GM23248 (cell line): ENCODE measurements around the gene SELP.

Experiments
- EZH2 ChIP-seq: fragments of 200-600 bp; sonication (generic); IDR thresholded peaks from 2 replicates; pipeline ENCODE4 v1.6.1; 2018; ENCODE audit warnings: antibody characterized with exemption, mild to moderate bottlenecking; ENCODE audit not compliant: insufficient read depth, poor library complexity, severe bottlenecking
- EZH2phosphoT487 ChIP-seq: fragments of 200-600 bp; sonication (generic); IDR thresholded peaks from 2 replicates; pipeline ENCODE4 v1.6.1; 2018; ENCODE audit warnings: antibody characterized with exemption, moderate library complexity, mild to moderate bottlenecking, low read depth; ENCODE audit not compliant: insufficient read depth

DNA sequence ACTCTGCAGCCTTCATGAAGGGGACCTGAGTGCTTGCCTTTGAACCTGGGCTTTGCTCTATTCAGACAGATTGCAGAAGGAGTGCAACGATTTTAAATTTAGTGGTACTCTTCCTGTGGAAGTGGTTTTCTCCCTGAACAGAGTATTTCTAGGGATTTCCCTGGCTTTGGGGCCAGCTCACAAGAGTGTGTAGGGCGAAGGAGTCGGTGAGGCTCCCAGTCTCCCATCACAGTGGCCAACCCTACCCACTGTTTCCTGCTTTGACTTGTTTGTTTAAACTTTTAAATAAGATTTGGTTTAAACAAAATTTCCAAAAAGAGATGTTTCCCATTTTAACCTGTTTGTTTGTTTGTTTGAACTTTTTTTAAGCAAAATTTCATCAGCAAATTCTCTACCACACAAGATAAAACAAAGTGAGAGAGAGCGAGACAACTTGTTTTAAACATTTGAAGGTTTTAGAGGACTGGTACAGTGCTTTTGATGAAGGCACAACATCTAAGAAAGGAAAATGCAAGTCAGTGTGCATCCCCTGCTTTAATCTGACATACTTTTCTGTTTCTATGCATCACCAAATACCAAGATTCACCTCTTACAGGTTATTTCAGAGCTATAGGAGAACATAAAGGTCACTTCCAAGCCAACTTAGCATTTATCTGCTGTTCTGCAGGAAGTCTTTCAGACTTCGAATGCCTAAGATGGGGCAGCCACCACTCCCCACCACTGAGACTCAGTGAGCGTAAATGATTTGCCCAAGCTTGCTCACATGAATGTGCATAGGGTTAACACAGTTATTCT, 6.6 kb downstream of the SELP start:
- TF ChIP-seq EZH2 (no peak), EZH2phosphoT487 (no peak)
